Trophoblast cell (in vitro differentiated cells and primary cell): ENCODE data around the gene DLK1.

Experiments
- DNase-seq, 2 donors: peaks; one replicate each; pipeline ENCODE4 v3.0.0-alpha.2; 2016
- H2AFZ ChIP-seq: 2 replicates; pipeline ENCODE4 v1.6.1; 2013; ENCODE audit warnings: low read length, moderate library complexity, mild to moderate bottlenecking; ENCODE audit not compliant: insufficient read depth, poor library complexity
- H2AK5ac ChIP-seq: 2 replicates; pipeline ENCODE4 v1.6.1; 2013; ENCODE audit warnings: mild to moderate bottlenecking, low read length
- H2BK120ac ChIP-seq: 2 replicates; pipeline ENCODE4 v1.6.1; 2013; ENCODE audit warnings: low read length, mild to moderate bottlenecking, moderate library complexity; ENCODE audit not compliant: insufficient read depth, poor library complexity
- H2BK12ac ChIP-seq: 2 replicates; pipeline ENCODE4 v1.6.1; 2013; ENCODE audit warnings: mild to moderate bottlenecking, low read length, moderate library complexity
- H2BK5ac ChIP-seq: 2 replicates; pipeline ENCODE4 v1.6.1; 2013; ENCODE audit warnings: low read length, low read depth, moderate library complexity, mild to moderate bottlenecking; ENCODE audit not compliant: poor library complexity
- H3K14ac ChIP-seq: 2 replicates; pipeline ENCODE4 v1.6.1; 2013; ENCODE audit warnings: mild to moderate bottlenecking, low read length
- H3K18ac ChIP-seq: 2 replicates; pipeline ENCODE4 v1.6.1; 2013; ENCODE audit warnings: mild to moderate bottlenecking, low read length
- H3K23ac ChIP-seq: 2 replicates; pipeline ENCODE4 v1.6.1; 2013; ENCODE audit warnings: low read length
- H3K27ac ChIP-seq: 2 replicates; pipeline ENCODE4 v1.5.1; 2013; ENCODE audit warnings: low read depth, mild to moderate bottlenecking, inconsistent platforms, low read length, moderate library complexity
- H3K27me3 ChIP-seq: 2 replicates; pipeline ENCODE4 v1.6.1; 2013; ENCODE audit warnings: inconsistent platforms, mild to moderate bottlenecking, low read length, moderate library complexity; ENCODE audit not compliant: insufficient read depth
- H3K36me3 ChIP-seq, 2 experiments: 1 replicate in 1 of 2; 2 replicates in 1 of 2; pipeline ENCODE4 v1.6.1; 2013; ENCODE audit warnings: low read length in 2 of 2, mild to moderate bottlenecking in 2 of 2, moderate library complexity in 1 of 2; ENCODE audit not compliant: insufficient read depth in 2 of 2, control insufficient read depth in 1 of 2
- H3K4ac ChIP-seq: 2 replicates; pipeline ENCODE4 v1.6.1; 2013; ENCODE audit warnings: low read depth, mild to moderate bottlenecking, low read length, moderate library complexity
- H3K4me1 ChIP-seq, 2 experiments: 1 replicate in 1 of 2; 2 replicates in 1 of 2; pipeline ENCODE4 v1.6.1; 2013; ENCODE audit warnings: low read length in 2 of 2, mild to moderate bottlenecking in 2 of 2, moderate library complexity in 1 of 2; ENCODE audit not compliant: insufficient read depth in 2 of 2, control insufficient read depth in 1 of 2
- H3K4me2 ChIP-seq: 2 replicates; pipeline ENCODE4 v1.6.1; 2013; ENCODE audit warnings: inconsistent platforms, mild to moderate bottlenecking, low read length, moderate library complexity
- H3K4me3 ChIP-seq: 2 replicates; pipeline ENCODE4 v1.5.1; 2013; ENCODE audit warnings: mild to moderate bottlenecking, low read depth, low read length, inconsistent platforms
- H3K79me1 ChIP-seq: one replicate; pipeline ENCODE4 v1.6.1; 2013; ENCODE audit warnings: low read length
- H3K79me2 ChIP-seq: 2 replicates; pipeline ENCODE4 v1.6.1; 2013; ENCODE audit warnings: low read length, mild to moderate bottlenecking; ENCODE audit not compliant: control insufficient read depth, insufficient read depth, poor library complexity
- H3K9ac ChIP-seq: 2 replicates; pipeline ENCODE4 v1.6.1; 2013; ENCODE audit warnings: mild to moderate bottlenecking, low read length
- H3K9me3 ChIP-seq: 2 replicates; pipeline ENCODE4 v1.6.1; 2013; ENCODE audit warnings: low read depth, mild to moderate bottlenecking, control low read depth, inconsistent platforms, low read length; ENCODE audit not compliant: insufficient read depth
- H4K12ac ChIP-seq: 2 replicates; pipeline ENCODE4 v1.6.1; 2013; ENCODE audit warnings: low read depth, mild to moderate bottlenecking, low read length, moderate library complexity
- H4K8ac ChIP-seq: 2 replicates; pipeline ENCODE4 v1.6.1; 2013; ENCODE audit warnings: low read depth, mild to moderate bottlenecking, low read length, moderate library complexity
- H4K91ac ChIP-seq: one replicate; pipeline ENCODE4 v1.6.1; 2013; ENCODE audit warnings: low read depth, mild to moderate bottlenecking, low read length, moderate library complexity
- WGBS: extraction: QIAGEN DNeasy Blood & Tissue Kit; methylation state at CpG from one replicate; pipeline ENCODE4 v1.1.7; 2013; ENCODE audit warnings: missing lambda C conversion rate; ENCODE audit not compliant: insufficient read length, insufficient coverage; ENCODE audit errors: extremely low coverage; 5-methylcytosine and 5-hydroxymethylcytosine counted together

DLK1 gene

DNA sequence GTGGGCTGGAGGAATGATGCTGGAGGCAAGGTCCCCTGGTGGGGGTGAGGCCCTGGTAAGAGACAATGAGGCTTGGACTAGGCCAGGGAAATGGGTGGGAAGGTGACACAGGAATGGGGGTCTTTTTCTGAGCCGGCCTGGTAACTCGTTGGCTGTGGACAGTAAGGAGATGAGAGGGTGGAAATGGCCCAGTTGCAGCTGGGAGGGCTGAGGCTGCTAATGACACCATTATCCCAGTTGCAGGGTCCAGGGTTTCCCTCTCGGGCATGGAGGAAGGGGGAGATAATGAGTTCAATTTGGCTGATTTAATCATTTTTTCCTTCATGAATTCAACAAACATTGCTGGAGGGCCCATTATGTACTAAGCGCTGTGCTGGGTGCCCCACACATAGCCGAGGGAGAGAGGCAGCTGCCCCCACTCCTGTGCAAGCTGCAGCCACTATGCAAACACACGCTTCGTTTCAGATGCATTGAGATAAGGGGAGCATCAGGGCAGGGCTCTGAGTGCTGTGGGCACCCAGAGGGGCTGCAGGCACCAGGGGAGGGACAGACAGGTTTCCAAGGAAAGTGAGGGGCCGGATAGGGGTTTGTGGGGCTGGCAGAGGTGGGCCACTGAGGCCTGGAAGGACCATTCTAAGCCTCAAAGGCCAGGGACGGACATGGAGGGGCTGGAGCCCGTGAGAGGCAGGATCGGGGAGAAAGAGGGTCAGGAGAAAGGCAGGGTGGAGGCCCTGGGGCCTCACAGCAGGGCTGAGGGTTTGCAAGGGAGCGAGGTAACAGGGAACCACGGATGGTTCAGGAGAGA, 56.0 kb downstream of the DLK1 start:
- Histone ChIP-seq H3K4me1 (peaks cover 0 to 2% of the 10 kb centered on the region in 2 experiments), H3K79me2 (no peaks in the 10 kb centered on the region), H2BK120ac (no peak overlapping the region), H3K23ac (no peak overlapping the region), H3K9ac (no peak overlapping the region), H3K4me3 (no peak overlapping the region), H3K9me3 (peaks cover 3% of the 10 kb centered on the region), H2AFZ (no peak overlapping the region), H3K27me3 (no peaks in the 10 kb centered on the region), H3K36me3 (no peaks in the 10 kb centered on the region), H2AK5ac (no peak overlapping the region), H4K8ac (no peak overlapping the region), H3K79me1 (no peaks in the 10 kb centered on the region), H4K91ac (no peak overlapping the region), H3K18ac (no peak overlapping the region), H3K4ac (no peak overlapping the region), H2BK5ac (no peak overlapping the region), H2BK12ac (no peak overlapping the region), H3K4me2 (no peak overlapping the region), H3K14ac (no peak overlapping the region), H3K27ac (no peak overlapping the region), H4K12ac (no peak overlapping the region)
- DNase-seq, result no peak
- WGBS, result no CpG with 5 or more reads among the region's 13 CpGs

DNA sequence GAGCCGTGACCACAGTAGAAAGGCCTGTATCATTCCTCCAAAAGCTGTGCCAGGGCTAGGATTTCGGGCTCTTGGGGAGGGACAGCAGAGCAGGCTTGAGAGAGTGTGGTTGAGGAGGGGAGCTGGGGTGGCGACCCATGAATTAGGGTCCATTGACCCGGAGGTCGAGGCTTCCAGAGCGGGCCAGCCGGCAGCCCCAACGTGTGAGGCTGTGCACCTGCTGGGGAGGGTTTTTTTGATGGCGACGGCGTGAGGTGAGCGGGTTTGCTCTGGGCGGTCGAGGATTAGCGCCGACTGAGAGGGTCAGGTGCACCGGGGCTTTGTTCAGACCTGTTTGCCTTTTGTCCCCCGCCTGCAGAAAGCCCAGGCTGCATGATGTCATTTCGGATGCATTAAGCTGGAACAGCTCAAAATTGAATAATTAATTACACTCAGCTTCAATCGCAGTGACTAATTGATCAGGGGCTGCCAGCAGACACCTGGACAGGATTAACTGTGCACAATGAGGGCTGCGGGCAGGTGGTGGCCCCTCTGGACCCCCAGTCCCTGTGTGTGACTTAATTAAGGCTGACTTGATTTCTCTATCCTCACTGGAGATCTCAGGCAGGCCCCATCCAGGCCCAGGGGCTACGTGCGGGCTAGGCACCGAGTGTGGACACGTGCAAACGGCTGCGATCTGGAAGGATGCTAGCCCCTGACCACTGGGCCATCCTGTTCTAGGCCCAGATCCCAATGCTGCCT, 57.1 kb downstream of the DLK1 start:
- Histone ChIP-seq H3K27me3 (no peaks in the 10 kb centered on the region), H3K27ac (no peak overlapping the region), H2BK12ac (no peak overlapping the region), H3K18ac (no peak overlapping the region), H2AFZ (no peak overlapping the region), H4K8ac (no peak overlapping the region), H3K9me3 (peaks cover 3% of the 10 kb centered on the region), H3K79me2 (no peaks in the 10 kb centered on the region), H2BK120ac (no peak overlapping the region), H3K79me1 (no peaks in the 10 kb centered on the region), H4K12ac (no peak overlapping the region), H3K4me3 (peak overlapping the region; percentile 15), H4K91ac (no peak overlapping the region), H3K14ac (no peak overlapping the region), H2BK5ac (no peak overlapping the region), H3K9ac (no peak overlapping the region), H2AK5ac (no peak overlapping the region), H3K4ac (no peak overlapping the region), H3K23ac (no peak overlapping the region), H3K36me3 (no peaks in the 10 kb centered on the region), H3K4me2 (no peak overlapping the region), H3K4me1 (peaks cover 3 to 6% of the 10 kb centered on the region in 2 experiments)
- DNase-seq, result no peak
- no CpG with 5 or more reads among the region's 27 CpGs for WGBS

DNA sequence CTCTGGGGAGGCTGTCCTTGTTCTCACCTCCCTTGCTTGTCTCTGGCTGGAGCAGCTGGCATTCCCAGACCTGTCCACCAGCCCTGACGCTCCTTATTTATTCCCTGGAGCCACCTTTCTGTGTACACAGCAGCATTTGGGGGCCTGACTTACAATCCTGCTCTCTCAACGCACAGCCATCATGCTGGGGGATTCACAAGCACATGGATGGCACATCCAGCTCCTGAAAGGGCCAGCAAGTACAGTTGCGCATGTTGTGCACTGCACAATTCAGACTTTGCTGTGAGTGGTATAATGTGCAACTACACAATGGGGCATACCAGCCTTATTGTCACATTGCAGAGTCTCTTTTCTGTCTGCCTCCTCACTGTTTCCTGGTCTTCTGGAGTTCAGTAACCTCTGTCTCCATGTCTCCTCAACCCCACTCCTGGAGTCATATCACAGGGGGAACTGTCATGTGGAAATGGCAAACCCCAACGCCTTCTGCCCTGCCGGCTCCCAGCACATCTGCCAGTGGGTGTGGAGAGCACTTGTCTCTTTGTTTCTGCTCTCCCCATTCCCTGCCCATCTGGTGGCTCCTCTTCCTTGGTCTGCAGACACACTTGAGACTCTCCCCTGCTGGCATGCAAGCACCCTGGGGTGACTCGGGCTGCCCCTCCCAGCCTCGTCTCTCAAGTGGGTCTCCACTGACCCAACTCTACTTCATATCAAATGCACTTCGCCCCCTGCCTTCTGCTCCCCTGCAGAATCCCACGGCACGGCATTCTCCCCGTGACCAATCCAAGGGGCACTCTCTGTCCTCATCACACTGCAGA, 58.0 kb downstream of the DLK1 start:
- H4K8ac ChIP-seq, result no peak overlapping the region
- no peak overlapping the region for H2BK12ac ChIP-seq
- H3K23ac ChIP-seq, result no peak overlapping the region
- no peak overlapping the region for H3K14ac ChIP-seq
- peaks cover 2% of the 10 kb centered on the region for H3K9me3 ChIP-seq
- H3K27me3 ChIP-seq, result no peaks in the 10 kb centered on the region
- H3K4me3 ChIP-seq, result no peak overlapping the region
- no peaks in the 10 kb centered on the region for H3K79me2 ChIP-seq
- no peak overlapping the region for H3K4ac ChIP-seq
- no peak overlapping the region for H2AFZ ChIP-seq
- no peaks in the 10 kb centered on the region for H3K79me1 ChIP-seq
- H4K12ac ChIP-seq, result no peak overlapping the region
- H2AK5ac ChIP-seq, result no peak overlapping the region
- H3K27ac ChIP-seq, result no peak overlapping the region
- no peak overlapping the region for H3K4me2 ChIP-seq
- H3K9ac ChIP-seq, result no peak overlapping the region
- no peak overlapping the region for H2BK120ac ChIP-seq
- no peak overlapping the region for H3K18ac ChIP-seq
- H3K4me1 ChIP-seq, result peaks cover 6% of the 10 kb centered on the region in 2 experiments
- WGBS, result no CpG with 5 or more reads among the region's 11 CpGs
- H4K91ac ChIP-seq, result no peak overlapping the region
- H3K36me3 ChIP-seq, result no peaks in the 10 kb centered on the region
- no peak for DNase-seq
- no peak overlapping the region for H2BK5ac ChIP-seq

DNA sequence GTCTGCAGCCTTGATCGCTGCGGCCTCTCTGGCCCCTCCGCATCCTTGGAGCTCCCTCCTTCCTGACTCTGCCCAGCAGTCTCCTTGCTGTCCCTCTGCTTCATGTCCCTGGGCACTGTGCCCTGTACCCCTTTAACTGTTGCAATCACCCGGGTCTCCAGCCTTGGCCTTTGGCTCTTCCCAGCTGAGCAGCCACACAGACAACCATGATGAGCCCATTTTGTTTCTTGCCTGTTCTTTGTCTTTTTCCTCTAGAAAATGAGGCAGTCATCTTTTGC, 58.6 kb downstream of the DLK1 start:
- H3K4me2 ChIP-seq, result no peak overlapping the region
- H2AK5ac ChIP-seq, result no peak overlapping the region
- no peak overlapping the region for H3K27ac ChIP-seq
- no peak overlapping the region for H3K23ac ChIP-seq
- H3K9me3 ChIP-seq, result peaks cover 2% of the 10 kb centered on the region
- H3K4me1 ChIP-seq, result peaks cover 6% of the 10 kb centered on the region in 2 experiments
- H4K8ac ChIP-seq, result no peak overlapping the region
- H3K14ac ChIP-seq, result no peak overlapping the region
- H3K18ac ChIP-seq, result no peak overlapping the region
- no peak overlapping the region for H2AFZ ChIP-seq
- H4K12ac ChIP-seq, result no peak overlapping the region
- H2BK120ac ChIP-seq, result no peak overlapping the region
- H3K79me1 ChIP-seq, result no peaks in the 10 kb centered on the region
- no peak overlapping the region for H3K9ac ChIP-seq
- H2BK5ac ChIP-seq, result no peak overlapping the region
- no peak for DNase-seq
- H3K4ac ChIP-seq, result no peak overlapping the region
- H3K36me3 ChIP-seq, result no peaks in the 10 kb centered on the region
- H2BK12ac ChIP-seq, result no peak overlapping the region
- H3K27me3 ChIP-seq, result no peaks in the 10 kb centered on the region
- H3K4me3 ChIP-seq, result no peak overlapping the region
- H4K91ac ChIP-seq, result no peak overlapping the region
- no peaks in the 10 kb centered on the region for H3K79me2 ChIP-seq
- WGBS, result no CpG with 5 or more reads among the region's 4 CpGs
